IMR-90 (cell line): Measurements from ENCODE around the gene ZNF263.
A peak's percentile ranks its signal among the peaks of the same experiment; 100 is the strongest.

Source experiments
- CTCF ChIP-seq: conservative IDR thresholded peaks from 2 replicates; pipeline ENCODE4 v1.5.1; 2012; ENCODE audit warnings: mild to moderate bottlenecking, low read depth, low read length, improper control_type of control experiment
- POLR2A ChIP-seq: IDR thresholded peaks from 2 replicates; pipeline ENCODE4 v1.6.1; 2012; ENCODE audit warnings: mild to moderate bottlenecking, low read depth, low read length
- USF2 ChIP-seq: fragments of 150-350 bp; IDR thresholded peaks from 2 replicates; pipeline ENCODE4 v1.6.1; 2017; ENCODE audit warnings: mild to moderate bottlenecking, antibody characterized with exemption, low read length, low read depth

GRCh38 chr16:3305109-3306068 is 22.1 kb downstream of the ZNF263 start, which contains the start of the genes TIGD7 and ZNF75A:
- 0 out of 2 replicates have a peak, but pooled peaks have one; percentile 4 for TF ChIP-seq CTCF
- TF ChIP-seq USF2, result no peak
- TF ChIP-seq POLR2A, result peak; percentile 89
